Smooth muscle cell of the pulmonary artery (primary cell): Measurements from ENCODE around the gene TMEM190. TPM values are rescaled to one million over a fixed set of nuclear protein-coding genes. Genes with fewer than 3 reads are reported as not detected.

ENCODE experiments used
- total RNA-seq: library from RNA; depleted of rRNA; stranded (reverse); fragments of >200 nt; gene quantifications from 2 replicates; pipeline ENCODE4 v1.2.3, GENCODE V29; 2014

TMEM190 gene
- total RNA-seq: not detected in 2 replicates

DNA sequence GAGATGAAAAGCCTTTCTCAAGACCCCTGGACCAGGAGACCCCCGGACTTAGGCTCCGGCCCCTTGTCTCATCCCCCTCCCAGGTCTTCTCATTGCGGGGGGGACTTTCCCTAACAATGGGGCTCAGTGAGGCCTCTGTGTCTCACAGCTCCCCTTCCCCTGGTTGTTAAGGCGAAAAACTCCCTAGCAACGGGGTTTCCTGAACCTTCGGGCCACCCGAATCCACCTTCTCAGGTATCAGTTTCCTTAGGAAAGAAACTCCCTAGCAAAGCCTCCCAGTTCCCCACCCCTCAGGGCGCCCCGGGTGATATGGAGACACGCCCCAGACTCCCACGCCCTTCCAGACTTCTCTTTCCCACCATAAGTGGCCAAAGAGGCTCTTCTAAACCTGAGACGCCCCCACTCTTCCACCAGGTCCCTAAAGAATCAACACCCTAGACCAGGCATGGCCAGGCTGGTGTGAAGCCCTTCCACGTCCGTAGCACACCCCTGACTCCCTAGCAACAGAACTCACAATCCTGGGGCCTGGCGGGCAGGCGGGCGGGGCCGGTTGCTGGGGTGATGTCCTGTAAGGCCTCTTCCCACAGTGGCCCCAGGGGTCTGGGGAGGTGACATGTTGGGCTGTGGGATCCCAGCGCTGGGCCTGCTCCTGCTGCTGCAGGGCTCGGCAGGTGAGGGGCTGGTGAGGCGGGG, at the start of gene TMEM190:
Gene TMEM190 (plus strand): TSS at position 586 of the 693 bp plus-strand sequence. CDS start 28 bp downstream, at position 614.

DNA sequence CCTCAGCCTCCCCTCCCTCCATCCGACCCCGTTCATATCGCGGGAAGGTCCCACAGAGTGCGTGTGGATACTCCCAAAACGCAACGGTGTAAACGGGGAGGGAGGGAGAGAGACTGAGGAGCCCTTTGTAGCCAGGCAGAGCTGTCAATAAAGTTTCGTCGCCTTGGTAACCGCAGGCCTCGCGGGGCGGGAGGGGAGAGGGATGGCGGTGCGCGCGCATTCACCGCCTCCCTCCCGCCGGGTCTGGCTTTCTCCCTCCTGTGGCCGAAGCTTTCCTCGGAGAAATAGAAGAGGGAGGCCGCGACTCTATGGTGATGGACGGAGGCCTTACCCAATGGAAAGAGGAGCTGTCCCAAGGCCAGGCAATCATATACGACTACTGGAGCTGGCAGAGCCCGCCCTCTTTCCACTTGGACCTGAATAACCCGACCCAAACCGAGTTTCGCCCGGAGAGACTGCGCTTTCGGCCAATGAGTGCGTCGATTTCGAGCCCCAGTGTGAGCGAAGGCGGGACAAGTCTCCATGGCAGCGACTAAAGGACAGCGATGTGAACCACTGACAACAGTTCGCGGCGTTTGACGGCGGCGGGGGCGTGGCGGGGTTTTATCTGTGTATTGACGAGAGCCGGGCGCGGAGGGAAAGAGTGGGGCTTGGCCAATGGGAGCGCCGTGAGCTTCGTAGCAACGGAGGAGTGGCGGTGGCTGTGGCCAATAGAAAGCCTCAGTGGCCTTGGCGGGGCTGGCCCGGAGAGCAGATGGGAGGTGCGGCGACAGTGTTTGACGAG, 37.3 kb upstream of the TMEM190 start, which contains the start of gene KMT5C:
Gene KMT5C (plus strand): TSS at position 772 of the 784 bp plus-strand sequence. CDS start 2,061 bp downstream, outside the sequence.

DNA sequence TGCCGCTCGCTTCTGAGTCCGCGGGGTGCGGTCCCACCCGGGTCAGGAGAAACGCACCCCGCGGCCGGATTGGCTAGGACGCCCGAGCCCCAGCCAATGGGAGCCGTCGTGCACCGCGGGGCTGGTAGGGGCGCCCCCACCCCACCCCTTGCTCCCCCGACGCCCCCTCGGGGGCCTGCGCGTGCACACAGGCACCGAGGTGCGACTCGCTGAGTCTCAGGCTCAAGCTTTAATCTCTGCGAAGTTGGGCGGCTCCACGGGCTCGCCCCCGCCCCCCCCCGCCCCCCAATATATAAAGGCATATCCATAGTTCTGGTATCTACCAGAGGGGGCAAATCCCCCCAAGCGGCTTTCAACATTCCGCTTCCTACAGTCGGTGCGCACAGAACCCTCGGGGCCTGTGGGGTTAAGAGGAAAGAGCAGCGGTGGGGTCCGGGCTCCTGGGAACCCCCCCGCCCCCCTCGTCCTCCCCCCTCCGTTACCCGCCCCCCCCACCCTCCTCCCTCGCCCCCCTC, 21.9 kb upstream of the TMEM190 start, which contains the start of gene COX6B2:
Gene COX6B2 (minus strand): TSS at position 22 of the 515 bp plus-strand sequence. CDS start 198 bp downstream, outside the sequence.

DNA sequence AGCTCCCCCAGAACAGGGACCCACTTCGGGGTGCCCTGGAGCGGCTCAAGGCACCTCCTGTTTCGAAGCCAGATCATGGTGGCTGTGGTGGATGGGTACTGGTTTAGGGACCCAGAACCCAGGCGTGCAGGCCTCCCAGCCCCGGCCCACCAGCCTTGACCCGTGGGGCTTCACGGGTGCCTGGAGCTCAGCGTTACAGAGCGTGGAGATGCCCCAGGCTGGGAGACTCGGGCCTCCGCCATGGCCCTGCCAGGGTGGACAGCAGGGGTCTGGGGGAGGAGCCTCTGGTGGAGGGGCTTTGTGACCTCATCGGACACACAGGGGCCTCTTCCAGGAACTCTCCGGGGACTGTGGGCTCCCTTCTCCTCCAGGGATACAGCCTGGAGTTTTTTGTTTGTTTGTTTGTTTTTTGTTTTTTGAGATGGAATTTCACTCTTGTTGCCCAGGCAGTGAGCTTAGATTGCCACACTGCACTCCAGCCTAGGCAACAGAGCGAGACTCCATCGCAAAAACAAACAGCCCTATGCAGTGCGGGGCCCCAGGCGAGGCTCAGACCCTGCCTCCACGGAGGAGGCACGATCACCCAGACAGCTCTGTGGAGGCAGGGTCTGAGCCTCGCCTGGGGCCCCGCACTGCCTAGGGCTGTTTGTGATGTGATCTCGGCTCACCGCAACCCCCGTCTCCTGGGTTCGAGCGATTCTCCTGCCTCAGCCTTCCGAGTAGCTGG, 13.5 kb upstream of the TMEM190 start, which contains the start of gene GARIN5B:
Gene GARIN5B (minus strand): TSS at position 271 of the 727 bp plus-strand sequence. CDS start 194 bp downstream, at position 77.

DNA sequence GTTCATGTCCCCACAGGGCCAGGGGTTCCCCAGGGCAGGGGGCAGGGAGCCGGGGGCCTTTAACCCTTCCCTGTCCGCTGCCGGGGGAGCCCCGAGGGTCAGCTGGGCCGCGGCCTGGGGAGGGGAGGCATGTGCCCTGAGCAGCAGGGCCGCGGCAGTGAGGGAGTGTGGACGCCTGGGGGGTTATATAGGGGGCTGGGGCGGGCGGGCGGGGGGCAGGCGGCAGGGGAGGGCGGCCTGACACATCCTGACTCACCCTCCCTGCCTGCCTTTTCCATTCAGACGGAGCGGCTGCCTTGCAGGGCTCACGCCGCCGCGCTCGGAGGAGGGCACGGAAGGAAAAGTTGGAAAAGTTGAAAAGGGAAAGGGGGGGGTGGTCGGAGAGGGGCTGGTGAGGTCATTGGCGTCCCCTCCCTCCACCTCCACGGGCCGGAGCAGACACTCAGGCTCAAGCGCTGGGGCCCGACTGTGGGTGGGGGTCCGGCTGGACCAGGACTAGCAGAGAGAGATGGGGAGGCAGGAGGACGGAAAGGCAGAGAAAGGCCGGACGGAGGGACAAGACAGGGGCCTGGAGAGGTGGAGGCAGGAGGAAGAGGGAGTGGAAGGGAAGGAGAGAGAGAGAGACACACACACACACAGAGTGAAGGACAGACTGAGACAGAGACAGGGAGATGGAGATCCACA, 6.2 kb upstream of the TMEM190 start, which contains the start of gene IL11:
Gene IL11 (minus strand): TSS at position 159 of the 684 bp plus-strand sequence. CDS start 153 bp downstream, at position 6.

DNA sequence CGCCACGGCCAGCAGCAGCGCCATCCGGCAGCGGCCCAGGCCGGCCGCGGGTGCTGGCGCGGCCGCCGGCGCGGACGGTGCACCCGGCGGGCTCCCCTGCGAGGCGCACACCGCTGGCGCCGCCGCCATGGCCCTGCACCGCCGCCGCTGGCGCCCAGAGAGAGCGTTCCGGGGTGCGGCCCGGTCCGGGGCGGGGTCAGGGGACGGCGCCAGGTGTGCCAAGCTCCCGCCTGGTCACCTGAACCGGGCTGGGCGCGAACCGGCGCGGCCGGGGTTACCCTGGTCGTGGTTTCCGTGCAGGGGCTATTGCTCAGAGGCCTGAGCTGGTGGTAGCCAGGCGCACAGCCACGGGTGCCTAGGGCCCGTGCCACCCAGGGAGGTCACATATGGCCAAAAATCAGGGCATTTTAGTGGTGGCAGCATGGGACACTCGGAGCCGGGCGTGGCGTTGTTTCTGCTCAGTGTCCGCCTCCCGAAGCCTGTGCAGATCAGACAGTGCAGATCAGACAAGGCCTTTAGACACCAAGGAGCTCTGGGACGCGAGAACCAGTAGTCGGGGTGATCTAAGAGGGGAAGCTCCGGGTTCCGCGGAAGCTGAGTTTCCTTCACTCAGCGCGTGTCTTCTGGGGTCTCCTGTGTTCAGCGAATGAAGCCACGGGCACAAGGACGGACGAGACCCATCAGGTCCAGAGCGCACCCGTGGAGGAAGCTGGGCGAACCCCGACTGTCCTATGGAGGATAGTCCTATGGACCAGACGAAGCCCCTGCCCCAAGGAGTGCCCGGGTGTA, 7.7 kb downstream of the TMEM190 start, which contains the start of gene TMEM238:
Gene TMEM238 (minus strand): TSS at position 162 of the 789 bp plus-strand sequence. CDS start 33 bp downstream, at position 129.

DNA sequence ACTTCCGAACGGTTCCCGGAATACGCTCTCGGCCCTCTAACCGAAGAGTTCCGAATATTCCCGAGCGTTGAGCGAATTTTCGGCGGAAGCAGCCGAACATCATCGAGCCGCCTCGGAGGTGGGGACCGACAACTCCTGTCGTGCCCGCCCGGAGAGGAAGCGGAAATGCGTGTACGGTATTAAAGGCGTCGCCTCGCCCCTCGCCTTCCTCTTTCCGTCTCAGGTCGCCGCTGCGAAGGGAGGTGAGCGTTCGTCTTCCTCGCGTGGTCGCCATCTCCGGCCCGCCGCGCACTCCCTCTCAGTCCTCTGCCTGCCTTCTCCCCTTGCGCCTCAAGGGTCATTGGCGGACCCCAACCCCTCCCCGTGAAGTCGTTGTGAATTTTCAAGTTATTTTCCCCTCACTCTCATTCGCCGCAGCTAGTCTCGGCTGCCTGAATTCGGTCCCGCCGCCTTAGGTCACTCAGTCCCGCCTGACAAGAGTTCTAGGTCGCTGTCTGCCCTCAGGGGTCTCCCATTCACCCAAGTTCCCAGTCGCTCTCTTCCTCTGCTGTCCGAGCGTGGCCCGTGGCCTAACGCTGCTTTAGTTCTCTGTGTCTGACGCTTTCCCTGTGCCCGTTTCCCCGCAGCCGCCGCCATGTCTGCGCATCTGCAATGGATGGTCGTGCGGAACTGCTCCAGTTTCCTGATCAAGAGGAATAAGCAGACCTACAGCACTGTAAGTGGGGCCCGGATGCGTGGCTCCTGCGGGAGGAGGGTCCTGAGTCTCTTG, 9.3 kb downstream of the TMEM190 start, which contains the start of gene RPL28:
Gene RPL28 (plus strand): TSS at position 209 of the 769 bp plus-strand sequence. CDS start 426 bp downstream, at position 635.

DNA sequence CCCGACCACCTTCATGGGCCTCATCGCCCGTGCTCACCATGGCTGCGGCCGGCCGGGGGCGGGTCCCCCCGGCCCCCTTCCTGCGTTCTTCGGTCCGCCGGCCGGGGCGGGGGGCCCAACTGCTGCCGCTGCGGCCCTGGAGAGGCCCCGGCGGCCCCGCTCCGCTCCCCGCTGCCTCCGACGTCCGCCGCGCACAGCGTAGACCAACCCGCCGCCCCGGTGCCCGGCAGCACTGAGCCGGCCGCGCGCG, 30.8 kb downstream of the TMEM190 start, which contains the start of gene UBE2S:
Gene UBE2S (minus strand): TSS at position 239 of the 250 bp plus-strand sequence. CDS start 199 bp downstream, at position 40.

Other genes with a start within 250 kb of the TMEM190 start
- 1.1 and 2.4 TPM in 2 replicates for gene TNNT1, start 227.6 kb upstream of the TMEM190 start, total RNA-seq
- not detected in 2 replicates for gene TNNI3, start 219.1 kb upstream of the TMEM190 start, total RNA-seq
- gene DNAAF3, start 210.2 kb upstream of the TMEM190 start, total RNA-seq: 0.07 and 0.10 TPM in 2 replicates
- 0.13 TPM in 1 of 2 replicates, not detected in the other for gene SYT5, start 196.5 kb upstream of the TMEM190 start, total RNA-seq
- 1.9 and 5.7 TPM in 2 replicates for gene PTPRH, start 167.3 kb upstream of the TMEM190 start, total RNA-seq
- 2.3 and 2.8 TPM in 2 replicates for gene TMEM86B, start 148.1 kb upstream of the TMEM190 start, total RNA-seq
- 45.7 and 65.7 TPM in 2 replicates for gene PPP6R1, start 117.8 kb upstream of the TMEM190 start, total RNA-seq
- gene HSPBP1, start 96.7 kb upstream of the TMEM190 start, total RNA-seq: 21.6 and 27.4 TPM in 2 replicates
- gene BRSK1, start 92.8 kb upstream of the TMEM190 start, total RNA-seq: 10.8 and 10.9 TPM in 2 replicates
- not detected in 2 replicates for gene TMEM150B, start 51.5 kb upstream of the TMEM190 start, total RNA-seq
- 5.0 and 7.8 TPM in 2 replicates for gene KMT5C, start 37.0 kb upstream of the TMEM190 start, total RNA-seq
- not detected in 2 replicates for gene COX6B2, start 22.1 kb upstream of the TMEM190 start, total RNA-seq
- 0.10 TPM in 1 of 2 replicates, not detected in the other for gene GARIN5B, start 13.6 kb upstream of the TMEM190 start, total RNA-seq
- 4.1 and 13.9 TPM in 2 replicates for gene IL11, start 6.4 kb upstream of the TMEM190 start, total RNA-seq
- gene TMEM238, start 7.5 kb downstream of the TMEM190 start, total RNA-seq: 0.23 and 0.39 TPM in 2 replicates
- 184 and 218 TPM in 2 replicates for gene RPL28, start 9.1 kb downstream of the TMEM190 start, total RNA-seq
- 66.7 and 71.0 TPM in 2 replicates for gene UBE2S, start 31.0 kb downstream of the TMEM190 start, total RNA-seq
- not detected in 2 replicates for gene SHISA7, start 66.5 kb downstream of the TMEM190 start, total RNA-seq
- gene ISOC2, start 84.8 kb downstream of the TMEM190 start, total RNA-seq: 36.7 and 40.1 TPM in 2 replicates
- gene C19orf85, start 87.9 kb downstream of the TMEM190 start, total RNA-seq: not detected in 2 replicates
- gene ZNF628, start 99.8 kb downstream of the TMEM190 start, total RNA-seq: 1.2 and 2.7 TPM in 2 replicates
- gene NAT14, start 108.4 kb downstream of the TMEM190 start, total RNA-seq: 13.7 and 20.4 TPM in 2 replicates
- gene SSC5D, start 111.6 kb downstream of the TMEM190 start, total RNA-seq: 39.3 and 40.5 TPM in 2 replicates
- gene SBK2, start 160.3 kb downstream of the TMEM190 start, total RNA-seq: 0.13 TPM in 1 of 2 replicates, not detected in the other
- gene SBK3, start 168.7 kb downstream of the TMEM190 start, total RNA-seq: 0.07 TPM in 2 replicates
- 4.1 and 9.1 TPM in 2 replicates for gene ZNF579, start 204.0 kb downstream of the TMEM190 start, total RNA-seq
- gene FIZ1, start 222.7 kb downstream of the TMEM190 start, total RNA-seq: 3.8 and 5.0 TPM in 2 replicates
- gene ZNF524, start 223.5 kb downstream of the TMEM190 start, total RNA-seq: 9.5 and 13.1 TPM in 2 replicates
- gene ZNF865, start 228.8 kb downstream of the TMEM190 start, total RNA-seq: 2.5 and 5.1 TPM in 2 replicates
- gene ZNF784, start 247.7 kb downstream of the TMEM190 start, total RNA-seq: 3.9 and 5.1 TPM in 2 replicates